Glutamatergic neuron (in vitro differentiated cells): ENCODE data around the gene TNFRSF12A. TPM values are rescaled to one million over a fixed set of nuclear protein-coding genes. Genes with fewer than 3 reads are reported as not detected.

Source experiments
- DNase-seq: peaks from one replicate; pipeline ENCODE4 v3.0.0; 2022
- H3K27ac Mint-ChIP-seq: one replicate; pipeline ENCODE4 v1.8.0; 2020; ENCODE audit warnings: mild to moderate bottlenecking, mixed read lengths, inconsistent platforms; ENCODE audit not compliant: unreplicated experiment
- H3K27me3 Mint-ChIP-seq: one replicate; pipeline ENCODE4 v1.8.0; 2020; ENCODE audit warnings: mild to moderate bottlenecking, moderate library complexity, mixed read lengths, inconsistent platforms; ENCODE audit not compliant: unreplicated experiment
- H3K36me3 Mint-ChIP-seq: one replicate; pipeline ENCODE4 v1.8.0; 2020; ENCODE audit warnings: mild to moderate bottlenecking, mixed read lengths, inconsistent platforms; ENCODE audit not compliant: unreplicated experiment
- H3K4me1 Mint-ChIP-seq: one replicate; pipeline ENCODE4 v1.8.0; 2020; ENCODE audit warnings: mild to moderate bottlenecking, low read depth, mixed read lengths, inconsistent platforms; ENCODE audit not compliant: unreplicated experiment
- H3K4me3 Mint-ChIP-seq: one replicate; pipeline ENCODE4 v1.8.0; 2020; ENCODE audit warnings: mild to moderate bottlenecking, mixed read lengths, inconsistent platforms; ENCODE audit not compliant: unreplicated experiment
- H3K9me3 Mint-ChIP-seq: one replicate; pipeline ENCODE4 v1.8.0; 2020; ENCODE audit warnings: mild to moderate bottlenecking, moderate library complexity, mixed read lengths, inconsistent platforms; ENCODE audit not compliant: unreplicated experiment
- total RNA-seq: library from RNA; stranded (reverse); fragmentation: NEBNext Ultra II Directional; extraction: Animal tissue kit (Norgen Biotek cat#: 25700); gene quantifications from one replicate; pipeline ENCODE4 v1.2.1, GENCODE V29; 2021; ENCODE audit not compliant: unreplicated experiment
- TF ChIP-seq, protein P1 (sequence below): fragments of 200-600 bp; sonication (generic); IDR thresholded peaks from one replicate; pipeline ENCODE4 v1.5.0; 2021; ENCODE audit not compliant: partially characterized antibody, unreplicated experiment

TNFRSF12A gene
- total RNA-seq, 1 donor from 2014 or later = 4.2 TPM

DNA sequence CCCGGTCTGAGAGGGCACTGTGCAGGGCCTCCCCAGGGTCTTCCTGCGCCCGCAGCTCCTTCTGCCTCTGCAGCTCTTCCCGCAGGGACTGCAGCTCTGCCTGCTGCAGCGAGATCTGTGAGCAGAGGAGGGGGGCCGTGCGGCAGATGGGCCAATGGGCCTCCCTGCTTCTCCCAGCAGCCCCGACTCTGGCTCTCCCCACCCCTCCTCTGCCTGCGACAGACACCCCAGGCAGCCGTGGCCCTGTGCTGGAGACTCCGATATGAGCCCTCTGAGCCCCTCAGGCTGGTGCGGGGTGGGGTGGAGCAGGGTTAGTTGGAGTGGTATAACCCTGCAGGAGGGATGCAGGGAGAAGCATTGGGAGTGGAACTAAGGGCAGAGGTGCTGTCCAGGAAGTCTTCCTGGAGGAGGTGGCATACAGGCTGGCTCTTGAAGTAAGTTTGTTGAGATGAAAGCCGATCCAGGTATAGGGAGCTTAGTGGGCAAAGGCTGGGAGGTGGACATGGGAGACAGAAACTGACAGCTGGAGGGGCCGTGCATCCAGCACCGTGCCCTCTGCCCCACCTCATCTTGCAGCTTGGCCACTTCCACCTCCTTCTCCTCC lies 8.7 kb downstream of the TNFRSF12A start:
- Mint-ChIP-seq H3K9me3 (peaks cover 2% of the 10 kb centered on the region), H3K4me3 (peak overlapping the region; percentile 54), H3K27ac (no peak overlapping the region), H3K4me1 (peaks cover 9% of the 10 kb centered on the region), H3K36me3 (no peaks in the 10 kb centered on the region), H3K27me3 (peaks cover 18% of the 10 kb centered on the region)
- peak; percentile 66 for DNase-seq
- TF ChIP-seq, protein P1, sequence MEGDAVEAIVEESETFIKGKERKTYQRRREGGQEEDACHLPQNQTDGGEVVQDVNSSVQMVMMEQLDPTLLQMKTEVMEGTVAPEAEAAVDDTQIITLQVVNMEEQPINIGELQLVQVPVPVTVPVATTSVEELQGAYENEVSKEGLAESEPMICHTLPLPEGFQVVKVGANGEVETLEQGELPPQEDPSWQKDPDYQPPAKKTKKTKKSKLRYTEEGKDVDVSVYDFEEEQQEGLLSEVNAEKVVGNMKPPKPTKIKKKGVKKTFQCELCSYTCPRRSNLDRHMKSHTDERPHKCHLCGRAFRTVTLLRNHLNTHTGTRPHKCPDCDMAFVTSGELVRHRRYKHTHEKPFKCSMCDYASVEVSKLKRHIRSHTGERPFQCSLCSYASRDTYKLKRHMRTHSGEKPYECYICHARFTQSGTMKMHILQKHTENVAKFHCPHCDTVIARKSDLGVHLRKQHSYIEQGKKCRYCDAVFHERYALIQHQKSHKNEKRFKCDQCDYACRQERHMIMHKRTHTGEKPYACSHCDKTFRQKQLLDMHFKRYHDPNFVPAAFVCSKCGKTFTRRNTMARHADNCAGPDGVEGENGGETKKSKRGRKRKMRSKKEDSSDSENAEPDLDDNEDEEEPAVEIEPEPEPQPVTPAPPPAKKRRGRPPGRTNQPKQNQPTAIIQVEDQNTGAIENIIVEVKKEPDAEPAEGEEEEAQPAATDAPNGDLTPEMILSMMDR = no peak

DNA sequence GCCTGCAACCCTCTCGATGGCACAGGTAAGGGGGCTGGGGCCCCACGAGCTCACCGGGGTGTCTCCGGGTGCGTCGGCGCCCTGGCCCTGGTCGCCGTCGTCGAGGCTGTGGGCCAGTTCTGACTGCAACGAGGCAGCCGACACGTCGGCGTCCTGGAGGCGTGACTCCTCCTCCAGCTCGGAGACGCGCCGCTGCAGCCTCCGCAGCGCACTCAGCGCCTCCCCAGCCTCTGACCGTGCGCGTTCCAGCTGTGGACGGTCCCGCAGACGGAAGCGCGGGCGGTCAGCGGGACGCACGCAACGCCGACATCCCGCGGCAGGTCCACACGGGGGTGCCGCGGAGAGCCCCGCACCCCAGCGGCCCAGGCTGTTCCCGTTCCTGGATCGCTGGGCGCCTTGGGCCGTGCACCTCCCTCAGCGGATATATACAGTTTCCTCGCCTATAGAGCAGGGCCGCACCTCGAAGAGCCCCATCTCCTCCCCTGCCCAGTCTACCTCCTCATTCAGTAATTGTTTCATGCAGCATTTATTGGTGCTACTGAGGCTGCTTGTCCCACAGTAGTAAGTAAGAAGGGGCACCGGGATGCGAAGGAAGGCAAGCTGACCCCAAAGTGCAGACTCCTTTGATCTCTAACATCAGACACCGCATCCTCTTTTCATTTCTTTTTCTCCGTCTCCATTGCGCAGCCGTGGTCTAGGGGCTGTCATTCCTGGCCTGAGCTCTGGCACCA lies 9.5 kb downstream of the TNFRSF12A start:
- peak overlapping the region; percentile 39 for H3K27ac Mint-ChIP-seq

DNA sequence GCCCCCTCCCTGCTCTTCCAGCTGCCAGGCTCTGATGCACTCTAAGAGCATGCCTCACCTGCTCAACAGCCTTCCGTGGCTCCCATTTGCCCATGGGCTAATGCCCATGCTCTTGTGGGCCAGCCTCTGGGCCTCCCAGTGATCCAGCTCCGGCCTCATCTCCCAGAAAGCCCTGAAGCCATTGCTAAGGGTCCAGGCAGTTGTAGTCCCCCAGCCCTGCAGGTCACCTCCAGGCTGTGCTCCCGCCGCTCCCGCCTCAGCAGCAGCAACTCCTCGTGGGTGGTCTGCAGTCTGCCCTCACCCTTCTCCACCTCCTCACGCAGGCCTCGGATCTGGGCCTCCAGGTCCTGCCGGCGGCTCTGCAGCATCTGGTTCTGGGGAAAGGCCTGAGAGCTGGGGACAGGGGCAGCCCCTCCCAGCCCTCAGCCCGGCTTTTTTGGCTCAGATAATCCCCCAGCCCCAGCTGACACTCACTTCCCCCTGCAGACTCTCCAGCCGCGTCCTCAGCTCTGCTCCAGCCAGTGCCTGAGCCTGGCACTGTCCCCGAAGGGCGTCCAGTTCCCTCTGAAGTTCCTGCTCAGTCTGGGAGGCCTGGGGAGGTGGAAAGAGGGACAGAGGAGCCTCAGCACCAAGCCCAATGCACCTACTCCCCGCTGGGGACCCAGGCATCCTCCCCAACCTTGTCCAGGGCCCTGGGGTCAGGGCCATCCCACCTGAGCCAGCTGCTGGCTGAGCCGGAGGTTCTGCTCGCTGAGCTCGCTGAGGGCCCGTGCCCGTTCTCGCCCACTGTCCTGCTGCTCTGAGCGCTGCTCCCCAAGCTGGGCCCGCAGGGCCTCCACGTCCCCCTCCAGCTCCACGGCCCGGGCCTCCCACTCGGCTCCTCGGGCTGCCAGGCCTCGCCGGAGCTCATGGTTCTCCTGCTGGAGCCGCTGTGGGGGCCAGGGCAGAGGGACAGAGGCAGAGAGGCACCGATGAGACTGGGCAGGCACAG lies 10.3 kb downstream of the TNFRSF12A start:
- Mint-ChIP-seq H3K36me3 (no peaks in the 10 kb centered on the region), H3K4me1 (peaks cover 6% of the 10 kb centered on the region), H3K27me3 (peaks cover 15% of the 10 kb centered on the region), H3K4me3 (peak overlapping the region; percentile 55), H3K27ac (peak overlapping the region; percentile 39), H3K9me3 (peaks cover 2% of the 10 kb centered on the region)
- no peak for DNase-seq
- TF ChIP-seq, protein P1 = no peak

More for the DNA sequence above, 9.5 kb downstream of the TNFRSF12A start:
- Mint-ChIP-seq H3K27me3 (peaks cover 14% of the 10 kb centered on the region), H3K9me3 (peaks cover 2% of the 10 kb centered on the region), H3K4me3 (peak overlapping the region; percentile 55), H3K36me3 (no peaks in the 10 kb centered on the region), H3K4me1 (peaks cover 6% of the 10 kb centered on the region)
- TF ChIP-seq, protein P1 = no peak
- no peak for DNase-seq

DNA sequence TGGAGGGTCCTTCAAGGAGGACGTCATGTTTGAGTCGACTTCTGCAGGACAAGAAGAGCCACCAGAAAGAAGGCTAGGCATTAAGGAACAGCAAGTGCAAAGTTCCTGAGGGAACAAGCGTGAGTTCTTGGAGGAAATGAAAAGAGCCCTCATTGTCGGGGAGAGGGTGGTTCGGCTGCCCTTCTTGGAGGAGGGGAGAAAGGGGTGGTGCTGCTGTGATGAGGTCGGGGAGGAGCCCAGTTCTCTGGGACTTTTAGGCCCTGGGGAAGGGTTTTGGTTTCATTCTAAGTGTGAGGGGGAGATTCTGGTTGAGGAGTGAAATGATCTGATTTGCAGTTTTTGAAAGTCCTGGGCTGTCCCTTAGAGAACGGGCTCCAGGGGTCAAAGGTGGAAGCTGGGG lies 12.5 kb downstream of the TNFRSF12A start:
- Mint-ChIP-seq H3K4me3 (no peak overlapping the region), H3K4me1 (peaks cover 7% of the 10 kb centered on the region), H3K36me3 (no peaks in the 10 kb centered on the region), H3K9me3 (peaks cover 2% of the 10 kb centered on the region), H3K27me3 (peaks cover 19% of the 10 kb centered on the region), H3K27ac (no peak overlapping the region)
- no peak for DNase-seq
- TF ChIP-seq, protein P1 = no peak
